Hepatocyte (in vitro differentiated cells): ENCODE data around the gene KLRF2. TPM values are rescaled to one million over a fixed set of nuclear protein-coding genes. Genes with fewer than 3 reads are reported as not detected.

Experiments used
- DNase-seq: peaks from one replicate; pipeline ENCODE4 v3.0.0-alpha.2; 2016; ENCODE audit warnings: low spot score
- H2AFZ ChIP-seq: fragments of 200-600 bp; sonication (generic); 2 replicates; pipeline ENCODE4 v1.6.0; 2016; ENCODE audit warnings: antibody characterized with exemption, mild to moderate bottlenecking
- H3K27ac ChIP-seq: fragments of 200-600 bp; sonication (generic); 2 replicates; pipeline ENCODE4 v1.5.1; 2016; ENCODE audit warnings: mild to moderate bottlenecking
- H3K27me3 ChIP-seq: fragments of 200-600 bp; sonication (generic); 2 replicates; pipeline ENCODE4 v1.6.1; 2016
- H3K36me3 ChIP-seq: fragments of 200-600 bp; sonication (generic); replicated peaks from 2 replicates; pipeline ENCODE4 v1.5.1; 2016; ENCODE audit warnings: low read depth; ENCODE audit not compliant: insufficient read depth
- H3K4me1 ChIP-seq: fragments of 200-600 bp; sonication (generic); 2 replicates; pipeline ENCODE4 v1.5.1; 2016; ENCODE audit warnings: mild to moderate bottlenecking, moderate library complexity; ENCODE audit not compliant: insufficient read depth
- H3K4me2 ChIP-seq: fragments of 200-600 bp; sonication (generic); 2 replicates; pipeline ENCODE4 v1.6.0; 2016
- H3K4me3 ChIP-seq: fragments of 200-600 bp; sonication (generic); 2 replicates; pipeline ENCODE4 v1.5.1; 2016; ENCODE audit warnings: mild to moderate bottlenecking
- H3K79me2 ChIP-seq: fragments of 200-600 bp; sonication (generic); 2 replicates; pipeline ENCODE4 v1.6.0; 2017; ENCODE audit warnings: mild to moderate bottlenecking
- H3K9me2 ChIP-seq: fragments of 200-600 bp; sonication (generic); replicated peaks from 2 replicates; pipeline ENCODE4 v1.6.0; 2017; ENCODE audit warnings: mild to moderate bottlenecking; ENCODE audit not compliant: insufficient read depth
- H3K9me3 ChIP-seq: fragments of 200-600 bp; sonication (generic); 2 replicates; pipeline ENCODE4 v1.5.1; 2016; ENCODE audit warnings: low read depth, mild to moderate bottlenecking
- H4K20me1 ChIP-seq: fragments of 200-600 bp; sonication (generic); 2 replicates; pipeline ENCODE4 v1.6.0; 2016; ENCODE audit warnings: mild to moderate bottlenecking; ENCODE audit not compliant: insufficient read depth, poor library complexity, severe bottlenecking
- CTCF ChIP-seq: fragments of 200-600 bp; sonication (generic); IDR thresholded peaks from 2 replicates; pipeline ENCODE4 v1.5.1; 2016; ENCODE audit warnings: antibody characterized with exemption, mild to moderate bottlenecking; ENCODE audit not compliant: poor library complexity
- EZH2 ChIP-seq: fragments of 200-600 bp; sonication (generic); IDR thresholded peaks from 2 replicates; pipeline ENCODE4 v1.6.1; 2016; ENCODE audit warnings: antibody characterized with exemption, mild to moderate bottlenecking, borderline replicate concordance
- EZH2phosphoT487 ChIP-seq: fragments of 200-600 bp; sonication (generic); IDR thresholded peaks from one replicate; pipeline ENCODE4 v1.6.1; 2018; ENCODE audit warnings: antibody characterized with exemption, mild to moderate bottlenecking, low read depth, moderate library complexity; ENCODE audit not compliant: unreplicated experiment, severe bottlenecking
- WGBS: methylation state at CpG from one replicate; pipeline ENCODE4 v1.1.6; 2016; ENCODE audit warnings: low lambda C conversion rate; ENCODE audit errors: missing lambda C conversion rate; 5-methylcytosine and 5-hydroxymethylcytosine counted together
- polyA plus RNA-seq: library from polyadenylated mRNA; unstranded; fragments of >200 nt; fragmentation: Nextera tagmentation; extraction: Ambion mirVana; gene quantifications from 2 replicates; pipeline ENCODE4 v1.2.1, GENCODE V29; 2016
- total RNA-seq: library from RNA; depleted of rRNA; stranded (reverse); fragments of >200 nt; gene quantifications from 2 replicates; pipeline ENCODE4 v1.2.3, GENCODE V29; 2014

Gene KLRF2
- total and polyA plus RNA-seq, 2 experiments from 2014 or later, result not detected

GRCh38 chr12:9858135-9858534, 23.2 kb upstream of the KLRF2 start:
- no peaks in the 10 kb centered on the region for H3K9me3 ChIP-seq
- TF ChIP-seq EZH2phosphoT487, result no peak
- no peak for TF ChIP-seq EZH2
- no peak for TF ChIP-seq CTCF
- no peak overlapping the region for H3K27ac ChIP-seq
- H3K36me3 ChIP-seq, result no peaks in the 10 kb centered on the region
- H3K4me3 ChIP-seq, result no peak overlapping the region
- H3K9me2 ChIP-seq, result no peaks in the 10 kb centered on the region
- H3K79me2 ChIP-seq, result no peaks in the 10 kb centered on the region
- H3K27me3 ChIP-seq, result no peaks in the 10 kb centered on the region
- no peak overlapping the region for H2AFZ ChIP-seq
- no peaks in the 10 kb centered on the region for H3K4me1 ChIP-seq
- H3K4me2 ChIP-seq, result no peak overlapping the region
- no peaks in the 10 kb centered on the region for H4K20me1 ChIP-seq
- DNase-seq, result no peak

GRCh38 chr12:9864913-9865675, 16.2 kb upstream of the KLRF2 start:
- 84% methylated on average over 4 of the region's 4 CpGs for WGBS
- no peaks in the 10 kb centered on the region for H3K9me3 ChIP-seq
- no peaks in the 10 kb centered on the region for H3K36me3 ChIP-seq
- H3K79me2 ChIP-seq, result no peaks in the 10 kb centered on the region
- H3K4me1 ChIP-seq, result peaks cover 3% of the 10 kb centered on the region
- no peaks in the 10 kb centered on the region for H3K9me2 ChIP-seq
- DNase-seq, result no peak
- no peak overlapping the region for H3K27ac ChIP-seq
- no peak overlapping the region for H2AFZ ChIP-seq
- H3K4me2 ChIP-seq, result no peak overlapping the region
- TF ChIP-seq CTCF (no peak), EZH2phosphoT487 (no peak), EZH2 (no peak)
- H3K27me3 ChIP-seq, result no peaks in the 10 kb centered on the region
- no peaks in the 10 kb centered on the region for H4K20me1 ChIP-seq
- H3K4me3 ChIP-seq, result no peak overlapping the region

GRCh38 chr12:9866860-9867269, 14.4 kb upstream of the KLRF2 start:
- H2AFZ ChIP-seq, result no peak overlapping the region
- H3K79me2 ChIP-seq, result no peaks in the 10 kb centered on the region
- H3K4me2 ChIP-seq, result no peak overlapping the region
- no peaks in the 10 kb centered on the region for H3K9me3 ChIP-seq
- H4K20me1 ChIP-seq, result no peaks in the 10 kb centered on the region
- no peaks in the 10 kb centered on the region for H3K36me3 ChIP-seq
- no peaks in the 10 kb centered on the region for H3K9me2 ChIP-seq
- TF ChIP-seq CTCF (no peak), EZH2 (no peak), EZH2phosphoT487 (no peak)
- no peak overlapping the region for H3K4me3 ChIP-seq
- DNase-seq, result no peak
- H3K4me1 ChIP-seq, result peaks cover 4% of the 10 kb centered on the region
- H3K27me3 ChIP-seq, result no peaks in the 10 kb centered on the region
- WGBS, result 92% methylated on average over 4 of the region's 4 CpGs
- no peak overlapping the region for H3K27ac ChIP-seq
